AG04449 (cell line): ENCODE measurements around the gene RARRES1.

Source experiments
- CTCF ChIA-PET: fragments of 350-600 bp; formaldehyde crosslinking; extraction: SDS; loops from one replicate; lab custom pipeline; 2021; ENCODE audit warnings: antibody characterized with exemption; lab: Yijun Ruan, JAX
- POLR2A ChIA-PET: fragments of 400-600, 350-600 bp; formaldehyde crosslinking; extraction: SDS; loops from one replicate; lab custom pipeline; 2020; ENCODE audit warnings: antibody characterized with exemption, inconsistent platforms; lab: Yijun Ruan, JAX
- DNase-seq: peaks from one replicate; pipeline ENCODE4 v3.0.0-alpha.2; 2010; ENCODE audit warnings: low read depth, low spot score
- H3K4me3 ChIP-seq: 2 replicates; pipeline ENCODE4 v1.5.1; 2011; ENCODE audit warnings: low read depth, mild to moderate bottlenecking, control low read depth, low read length
- TF ChIP-seq, protein P1 (sequence below): IDR thresholded peaks from one replicate; pipeline ENCODE4 v1.5.1; 2011; ENCODE audit warnings: mild to moderate bottlenecking, moderate library complexity, low read length, control low read depth, inconsistent platforms; ENCODE audit not compliant: insufficient read depth; ENCODE audit errors: missing control alignments

RARRES1 gene

DNA sequence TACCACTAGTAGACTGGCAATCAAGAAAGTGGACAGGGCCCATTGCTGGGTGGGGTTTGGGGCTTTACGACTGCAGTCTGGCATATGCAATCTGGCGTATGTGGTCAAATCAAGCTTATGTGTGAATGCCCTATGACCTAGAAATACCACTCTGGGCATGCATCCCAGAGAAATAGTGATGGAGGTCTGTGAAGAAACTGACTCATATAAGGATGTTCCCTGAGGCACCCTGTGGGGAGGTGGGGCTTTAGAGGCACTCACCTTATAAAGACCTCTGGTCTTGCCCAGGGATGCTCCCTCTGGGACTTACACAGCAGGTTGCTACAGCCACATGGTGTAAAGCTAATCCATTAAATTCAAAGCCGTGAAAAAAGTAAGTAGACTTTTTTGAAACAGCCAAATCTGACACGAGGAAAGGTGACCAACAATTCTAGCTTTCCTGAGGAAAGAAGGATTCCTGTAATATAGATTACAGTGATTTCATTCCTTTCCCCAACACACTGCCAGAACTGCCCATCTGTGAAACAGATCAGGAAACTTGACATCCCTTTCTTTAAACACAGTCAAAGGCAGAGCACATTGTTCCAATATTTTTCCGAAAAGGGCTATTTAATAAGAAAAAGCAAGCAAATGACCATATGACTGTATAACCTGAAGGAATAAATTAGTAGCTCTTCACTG, 13.6 kb downstream of the RARRES1 start:
- no peak overlapping the region for H3K4me3 ChIP-seq
- POLR2A ChIA-PET: interaction anchor here (0.6 to 1.2 kb wide), 2 partner anchors 9 to 60 kb away, joined by 3 read pairs; no protein-coding TSS in a partner anchor
- TF ChIP-seq, protein P1, sequence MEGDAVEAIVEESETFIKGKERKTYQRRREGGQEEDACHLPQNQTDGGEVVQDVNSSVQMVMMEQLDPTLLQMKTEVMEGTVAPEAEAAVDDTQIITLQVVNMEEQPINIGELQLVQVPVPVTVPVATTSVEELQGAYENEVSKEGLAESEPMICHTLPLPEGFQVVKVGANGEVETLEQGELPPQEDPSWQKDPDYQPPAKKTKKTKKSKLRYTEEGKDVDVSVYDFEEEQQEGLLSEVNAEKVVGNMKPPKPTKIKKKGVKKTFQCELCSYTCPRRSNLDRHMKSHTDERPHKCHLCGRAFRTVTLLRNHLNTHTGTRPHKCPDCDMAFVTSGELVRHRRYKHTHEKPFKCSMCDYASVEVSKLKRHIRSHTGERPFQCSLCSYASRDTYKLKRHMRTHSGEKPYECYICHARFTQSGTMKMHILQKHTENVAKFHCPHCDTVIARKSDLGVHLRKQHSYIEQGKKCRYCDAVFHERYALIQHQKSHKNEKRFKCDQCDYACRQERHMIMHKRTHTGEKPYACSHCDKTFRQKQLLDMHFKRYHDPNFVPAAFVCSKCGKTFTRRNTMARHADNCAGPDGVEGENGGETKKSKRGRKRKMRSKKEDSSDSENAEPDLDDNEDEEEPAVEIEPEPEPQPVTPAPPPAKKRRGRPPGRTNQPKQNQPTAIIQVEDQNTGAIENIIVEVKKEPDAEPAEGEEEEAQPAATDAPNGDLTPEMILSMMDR: no peak
- CTCF ChIA-PET: interaction anchor here (1.0 to 8.4 kb wide), 8 partner anchors 9 to 179 kb away, joined by 3 to 78 read pairs (median 4); partner anchors contain the start of genes GFM1 and MFSD1
- peak; percentile 91 for DNase-seq

DNA sequence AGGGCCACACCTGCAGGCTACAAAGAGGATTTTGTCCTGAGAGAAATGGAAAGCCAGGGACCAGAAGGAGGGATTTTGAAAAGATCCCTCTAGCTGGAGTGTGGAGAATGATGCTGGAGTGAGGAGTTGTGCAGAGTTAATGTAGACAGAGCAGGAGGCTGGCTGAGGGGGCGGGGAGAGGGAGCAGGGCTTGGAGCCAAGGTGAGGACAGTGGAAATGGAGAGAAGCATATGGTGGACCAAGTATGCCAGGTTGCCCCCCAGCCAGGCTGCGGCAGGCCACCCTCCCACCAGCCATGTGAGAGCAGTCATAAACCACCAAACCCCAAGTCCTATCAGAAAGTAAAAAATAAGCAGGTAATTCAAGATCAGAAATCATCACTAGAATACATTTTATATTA, 14.7 kb downstream of the RARRES1 start:
- no peak for DNase-seq
- POLR2A ChIA-PET: interaction anchor here (1.2 kb wide), 1 partner anchor 8 kb away, joined by 3 read pairs; no protein-coding TSS in a partner anchor
- CTCF ChIA-PET: interaction anchor here (0.9 to 8.4 kb wide), 6 partner anchors 10 to 178 kb away, joined by 3 to 78 read pairs (median 8); no protein-coding TSS in a partner anchor
- H3K4me3 ChIP-seq: no peak overlapping the region
- TF ChIP-seq, protein P1: no peak

DNA sequence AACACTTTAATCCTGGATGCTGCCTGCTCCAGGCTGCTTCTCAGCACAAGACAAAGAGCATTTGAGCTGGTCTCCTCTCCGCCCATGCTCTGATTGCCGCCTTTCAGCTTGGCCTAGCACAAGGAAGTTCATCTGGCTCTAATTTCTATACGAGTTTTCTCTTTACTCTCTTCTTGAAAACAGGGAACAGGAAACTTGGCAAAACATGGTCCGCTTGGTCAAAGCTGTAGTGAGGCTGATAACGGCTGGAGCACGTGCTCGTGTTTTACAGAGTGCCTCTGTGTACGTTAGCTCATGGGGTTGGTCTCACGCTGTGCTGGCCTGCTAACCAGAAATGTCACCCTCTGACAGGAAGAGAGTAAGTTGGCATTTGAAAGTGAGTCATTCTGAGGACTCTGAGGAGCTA, 19.2 kb downstream of the RARRES1 start:
- CTCF ChIA-PET: interaction anchor here (0.8 to 8.4 kb wide), 8 partner anchors 10 to 82 kb away, joined by 3 to 78 read pairs (median 6); partner anchors contain the start of gene GFM1
- no peak for DNase-seq
- no peak overlapping the region for H3K4me3 ChIP-seq
- TF ChIP-seq, protein P1: no peak
- POLR2A ChIA-PET: no interaction called here

DNA sequence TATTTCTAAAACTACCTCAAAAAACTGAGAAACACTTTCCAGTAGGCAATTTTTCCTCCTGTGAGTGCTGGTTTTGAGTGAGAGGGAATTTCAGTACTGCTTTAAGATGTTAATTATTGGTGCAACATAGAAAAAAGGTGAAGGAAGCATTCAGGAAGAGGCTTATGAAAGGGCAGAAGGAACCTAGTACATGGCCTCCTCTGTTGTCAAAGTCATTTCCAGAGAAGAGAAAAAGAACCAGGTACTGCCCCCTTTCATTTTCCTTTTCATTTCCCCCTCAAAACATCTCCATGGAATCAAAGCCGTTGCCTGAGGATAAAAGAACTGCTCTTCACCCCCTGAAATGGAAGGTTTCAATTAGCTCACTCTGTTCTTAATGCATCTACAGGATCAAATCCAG, 19.8 kb downstream of the RARRES1 start:
- DNase-seq: no peak
- no peak overlapping the region for H3K4me3 ChIP-seq
- ChIA-PET POLR2A (no interaction called here), CTCF (interaction anchor here (0.8 to 8.4 kb wide), 5 partner anchors 11 to 83 kb away, joined by 3 to 78 read pairs (median 7); partner anchors contain the start of gene GFM1)
- TF ChIP-seq, protein P1: no peak

DNA sequence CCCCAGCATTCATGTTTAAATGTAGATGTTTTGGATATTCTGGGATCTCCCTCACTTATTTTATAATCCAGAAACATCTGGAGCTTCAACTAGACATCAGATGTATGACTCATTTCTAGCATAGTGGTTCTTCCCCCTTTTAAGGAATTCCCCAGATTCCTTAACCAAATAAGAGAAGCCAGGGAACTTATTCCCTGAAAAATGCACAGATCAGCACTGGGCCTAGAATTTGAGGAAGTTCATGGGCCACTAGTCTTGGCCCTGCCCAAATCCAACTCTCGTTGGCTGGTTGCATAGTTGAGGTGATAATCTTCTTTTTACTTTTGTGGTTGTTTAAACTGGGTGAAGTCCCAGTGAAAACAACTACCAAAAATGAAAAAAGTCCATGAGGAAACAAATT, 20.4 kb downstream of the RARRES1 start:
- no peak for DNase-seq
- ChIA-PET CTCF (interaction anchor here (1.0 to 8.4 kb wide), 4 partner anchors 16 to 84 kb away, joined by 3 to 78 read pairs (median 9); no protein-coding TSS in a partner anchor), POLR2A (no interaction called here)
- TF ChIP-seq, protein P1: no peak
- H3K4me3 ChIP-seq: no peak overlapping the region

DNA sequence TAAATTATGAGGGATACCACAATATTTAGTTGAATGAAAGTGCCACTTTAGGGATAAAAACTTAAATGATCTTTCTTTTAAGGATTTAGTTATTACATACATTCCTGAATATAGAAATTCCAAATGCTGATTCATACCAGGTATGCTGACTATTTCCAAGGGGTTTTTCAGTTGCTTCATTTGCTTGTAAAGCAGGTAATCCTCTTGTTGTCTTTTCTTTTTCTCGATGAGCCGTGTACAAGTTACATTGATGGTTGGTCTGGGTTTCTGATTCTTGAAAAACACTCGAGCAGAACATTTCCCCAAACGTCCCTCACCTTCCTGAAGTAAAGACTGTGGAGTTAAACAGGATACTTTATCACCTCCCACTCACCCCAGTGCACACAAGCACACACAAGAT, 21.7 kb downstream of the RARRES1 start:
- CTCF ChIA-PET: interaction anchor here (1.0 to 3.3 kb wide), 4 partner anchors 38 to 85 kb away, joined by 3 to 14 read pairs (median 8); partner anchors contain the start of gene LXN
- DNase-seq: no peak
- TF ChIP-seq, protein P1: no peak
- H3K4me3 ChIP-seq: no peak overlapping the region
- POLR2A ChIA-PET: interaction anchor here (1.9 kb wide), 1 partner anchor 13 kb away, joined by 6 read pairs; no protein-coding TSS in a partner anchor
